SH-SY5Y (cell line): ENCODE results near the gene RNH1.

Experiments
- GATA2 ChIP-seq: IDR thresholded peaks from 2 replicates; pipeline ENCODE4 v1.6.1; 2011; ENCODE audit warnings: mild to moderate bottlenecking, low read depth, low read length
- GATA3 ChIP-seq: IDR thresholded peaks from 2 replicates; pipeline ENCODE4 v1.6.1; 2011; ENCODE audit warnings: low read depth, mild to moderate bottlenecking, low read length, moderate library complexity

The RNH1 gene

GRCh38 chr11:471468-472145, 35.4 kb downstream of the RNH1 start:
- TF ChIP-seq GATA2 (no peak), GATA3 (no peak)

- TF ChIP-seq GATA3, result no peak
- TF ChIP-seq GATA2, result no peak
These were observed 37.1 kb downstream of the RNH1 start for GRCh38 chr11:469684-470560.

GRCh38 chr11:468493-468892, 38.5 kb downstream of the RNH1 start:
- TF ChIP-seq GATA3, result no peak
- no peak for TF ChIP-seq GATA2

- TF ChIP-seq GATA2 (no peak), GATA3 (no peak)
These were observed 39.0 kb downstream of the RNH1 start for GRCh38 chr11:468036-468435.

- TF ChIP-seq GATA2 (no peak), GATA3 (no peak)
These were observed 41.0 kb downstream of the RNH1 start for GRCh38 chr11:465896-466530.

- TF ChIP-seq GATA2 (no peak), GATA3 (no peak)
These were observed 42.7 kb downstream of the RNH1 start for GRCh38 chr11:464316-464715.

- TF ChIP-seq GATA2 (no peak), GATA3 (no peak)
These were observed 44.7 kb downstream of the RNH1 start for GRCh38 chr11:462107-462890.

GRCh38 chr11:461626-462025, 45.4 kb downstream of the RNH1 start:
- no peak for TF ChIP-seq GATA3
- TF ChIP-seq GATA2, result no peak

GRCh38 chr11:460331-461199, 46.5 kb downstream of the RNH1 start:
- TF ChIP-seq GATA3 (no peak), GATA2 (no peak)

- no peak for TF ChIP-seq GATA2
These were observed 47.4 kb downstream of the RNH1 start for GRCh38 chr11:459511-460220.

GRCh38 chr11:457111-457760, 49.8 kb downstream of the RNH1 start:
- TF ChIP-seq GATA2 (no peak), GATA3 (no peak)

- TF ChIP-seq GATA3, result no peak
- TF ChIP-seq GATA2, result no peak
These were observed 50.5 kb downstream of the RNH1 start for GRCh38 chr11:456533-456932.
